Rectal smooth muscle tissue (tissue), 1 donor: ENCODE data around the gene DROSHA.

ENCODE experiments used
- H3K27ac ChIP-seq: one replicate; pipeline ENCODE4 v1.7.0; 2013; ENCODE audit warnings: low read depth, low read length, inconsistent platforms
- H3K27me3 ChIP-seq: one replicate; pipeline ENCODE4 v1.7.0; 2013; ENCODE audit warnings: low read length; ENCODE audit not compliant: control insufficient read depth, insufficient read depth
- H3K36me3 ChIP-seq: one replicate; pipeline ENCODE4 v1.7.0; 2013; ENCODE audit warnings: low read length; ENCODE audit not compliant: control insufficient read depth, insufficient read depth
- H3K4me1 ChIP-seq: one replicate; pipeline ENCODE4 v1.7.0; 2013; ENCODE audit warnings: low read length; ENCODE audit not compliant: control insufficient read depth, insufficient read depth
- H3K4me3 ChIP-seq: one replicate; pipeline ENCODE4 v1.7.0; 2013; ENCODE audit warnings: low read length
- H3K9ac ChIP-seq: one replicate; pipeline ENCODE4 v1.7.0; 2013; ENCODE audit warnings: low read length

The DROSHA gene

GRCh38 chr5:31427013-31427723 lies 104.7 kb downstream of the DROSHA start:
- no peak overlapping the region for H3K4me3 ChIP-seq
- H3K27ac ChIP-seq, result no peak overlapping the region
- H3K27me3 ChIP-seq, result no peaks in the 10 kb centered on the region
- peaks cover 3% of the 10 kb centered on the region for H3K36me3 ChIP-seq
- no peak overlapping the region for H3K9ac ChIP-seq
- H3K4me1 ChIP-seq, result no peaks in the 10 kb centered on the region

GRCh38 chr5:31421806-31422586 lies 109.9 kb downstream of the DROSHA start:
- no peaks in the 10 kb centered on the region for H3K4me1 ChIP-seq
- H3K9ac ChIP-seq, result no peak overlapping the region
- peaks cover 25% of the 10 kb centered on the region for H3K36me3 ChIP-seq
- no peak overlapping the region for H3K27ac ChIP-seq
- no peak overlapping the region for H3K4me3 ChIP-seq
- H3K27me3 ChIP-seq, result no peaks in the 10 kb centered on the region

GRCh38 chr5:31417512-31417911 lies 114.4 kb downstream of the DROSHA start:
- Histone ChIP-seq H3K36me3 (peaks cover 24% of the 10 kb centered on the region), H3K9ac (no peak overlapping the region), H3K27me3 (no peaks in the 10 kb centered on the region), H3K4me1 (no peaks in the 10 kb centered on the region), H3K4me3 (no peak overlapping the region), H3K27ac (no peak overlapping the region)

- H3K4me1 ChIP-seq, result no peaks in the 10 kb centered on the region
- H3K27me3 ChIP-seq, result no peaks in the 10 kb centered on the region
- H3K9ac ChIP-seq, result no peak overlapping the region
- H3K36me3 ChIP-seq, result peaks cover 23% of the 10 kb centered on the region
- no peak overlapping the region for H3K4me3 ChIP-seq
- no peak overlapping the region for H3K27ac ChIP-seq
Measured at GRCh38 chr5:31416547-31416946, 115.3 kb downstream of the DROSHA start.

GRCh38 chr5:31415960-31416359 lies 115.9 kb downstream of the DROSHA start:
- H3K4me1 ChIP-seq, result no peaks in the 10 kb centered on the region
- H3K9ac ChIP-seq, result no peak overlapping the region
- no peak overlapping the region for H3K4me3 ChIP-seq
- H3K27me3 ChIP-seq, result no peaks in the 10 kb centered on the region
- H3K27ac ChIP-seq, result no peak overlapping the region
- peaks cover 21% of the 10 kb centered on the region for H3K36me3 ChIP-seq

GRCh38 chr5:31415009-31415923 lies 116.6 kb downstream of the DROSHA start:
- Histone ChIP-seq H3K4me3 (no peak overlapping the region), H3K9ac (no peak overlapping the region), H3K36me3 (peaks cover 20% of the 10 kb centered on the region), H3K4me1 (no peaks in the 10 kb centered on the region), H3K27me3 (no peaks in the 10 kb centered on the region), H3K27ac (no peak overlapping the region)

GRCh38 chr5:31413030-31413812 lies 118.7 kb downstream of the DROSHA start:
- H3K27me3 ChIP-seq, result no peaks in the 10 kb centered on the region
- H3K36me3 ChIP-seq, result peaks cover 13% of the 10 kb centered on the region
- H3K4me3 ChIP-seq, result no peak overlapping the region
- H3K9ac ChIP-seq, result no peak overlapping the region
- no peaks in the 10 kb centered on the region for H3K4me1 ChIP-seq
- no peak overlapping the region for H3K27ac ChIP-seq

GRCh38 chr5:31412324-31412723 lies 119.6 kb downstream of the DROSHA start:
- Histone ChIP-seq H3K4me1 (no peaks in the 10 kb centered on the region), H3K9ac (no peak overlapping the region), H3K27ac (no peak overlapping the region), H3K27me3 (no peaks in the 10 kb centered on the region), H3K4me3 (no peak overlapping the region), H3K36me3 (peaks cover 7% of the 10 kb centered on the region)

- H3K27me3 ChIP-seq, result no peaks in the 10 kb centered on the region
- H3K36me3 ChIP-seq, result peaks cover 5% of the 10 kb centered on the region
- H3K27ac ChIP-seq, result no peak overlapping the region
- no peaks in the 10 kb centered on the region for H3K4me1 ChIP-seq
- H3K9ac ChIP-seq, result no peak overlapping the region
- H3K4me3 ChIP-seq, result no peak overlapping the region
Measured at GRCh38 chr5:31410089-31410488, 121.8 kb downstream of the DROSHA start.

GRCh38 chr5:31408814-31409213 lies 123.1 kb downstream of the DROSHA start:
- Histone ChIP-seq H3K9ac (no peak overlapping the region), H3K4me3 (no peak overlapping the region), H3K27ac (no peak overlapping the region), H3K36me3 (peaks cover 5% of the 10 kb centered on the region), H3K27me3 (no peaks in the 10 kb centered on the region), H3K4me1 (no peaks in the 10 kb centered on the region)

GRCh38 chr5:31407921-31408693 lies 123.8 kb downstream of the DROSHA start:
- Histone ChIP-seq H3K27me3 (no peaks in the 10 kb centered on the region), H3K4me1 (no peaks in the 10 kb centered on the region), H3K36me3 (peaks cover 5% of the 10 kb centered on the region), H3K9ac (no peak overlapping the region), H3K27ac (no peak overlapping the region), H3K4me3 (no peak overlapping the region)
